Colon (tissue), 2 donors: ENCODE data around the gene PEAR1.

Source experiments
- FAIRE-seq: peaks from 2 replicates; lab custom pipeline; 2012; peaks lifted over from hg19 to GRCh38; lab: Jason Lieb, UNC
- donor health status: control.
- donor health status: control.

The PEAR1 gene

DNA sequence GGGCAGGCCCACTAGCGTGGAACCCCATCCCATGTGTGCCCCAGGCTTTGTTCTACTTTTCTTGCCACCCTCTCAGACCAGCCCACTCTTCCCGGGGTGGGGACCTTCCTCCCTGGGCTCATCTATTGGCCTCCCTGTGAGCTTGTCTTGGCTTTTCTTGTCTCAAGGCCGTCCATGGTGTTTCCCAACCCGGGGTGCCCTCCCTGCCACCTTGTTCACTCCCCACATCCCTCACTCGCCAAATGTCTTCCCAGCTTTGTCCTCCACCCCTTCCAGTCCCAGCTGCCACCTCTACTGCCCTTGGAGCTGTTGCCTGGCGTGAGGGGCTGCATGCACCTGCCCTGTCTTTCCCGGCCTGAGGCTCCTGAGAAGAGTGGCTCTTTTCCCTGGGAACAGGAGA lies 45.3 kb downstream of the PEAR1 start:
- no peak for FAIRE-seq

DNA sequence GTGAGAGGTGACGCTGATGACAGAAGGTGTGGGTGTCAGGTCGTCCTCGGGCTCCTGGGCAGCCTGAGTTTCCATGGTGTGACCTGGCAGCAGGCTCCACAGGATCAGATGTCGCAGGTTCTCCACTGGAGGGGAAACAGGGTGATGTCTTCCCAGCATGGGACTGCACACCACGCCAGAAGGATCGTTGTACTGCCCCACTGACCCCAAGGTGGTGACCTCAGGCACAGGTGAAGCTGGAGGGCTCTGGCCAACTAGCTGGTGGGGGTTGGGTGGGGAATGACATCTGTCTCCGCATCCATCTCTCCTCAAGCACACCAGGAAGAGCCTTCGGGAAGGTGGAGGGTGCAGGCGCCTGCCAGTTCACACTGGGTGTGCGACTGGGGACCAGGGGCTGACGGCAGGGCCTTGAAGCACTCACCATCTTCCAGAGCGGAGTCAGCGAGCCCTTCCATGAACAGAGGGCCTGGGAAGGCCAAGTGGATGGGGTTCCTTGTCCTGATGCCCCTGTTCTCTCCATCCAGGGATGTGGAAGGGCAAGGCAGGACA lies 46.3 kb downstream of the PEAR1 start:
- FAIRE-seq: no peak

DNA sequence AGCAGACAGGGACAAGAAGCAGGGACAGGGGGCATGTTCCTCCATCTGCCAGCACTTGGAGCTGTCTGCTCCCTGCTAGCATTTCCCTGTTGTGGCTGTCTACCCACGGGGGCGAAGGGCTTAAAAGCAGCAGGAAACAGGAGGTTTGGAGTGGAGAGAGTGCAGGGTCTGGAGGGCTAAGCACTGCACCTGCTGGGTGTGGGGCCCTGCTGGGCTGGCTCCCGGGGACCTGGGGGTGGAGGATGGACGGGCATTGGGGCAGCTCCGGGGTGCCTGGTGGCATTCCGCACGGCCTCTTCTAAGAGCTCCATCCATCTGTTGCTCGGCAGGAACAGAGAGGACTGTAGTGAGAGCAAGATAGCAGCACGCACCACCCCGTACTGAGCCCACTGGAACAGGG lies 48.2 kb downstream of the PEAR1 start:
- no peak for FAIRE-seq

DNA sequence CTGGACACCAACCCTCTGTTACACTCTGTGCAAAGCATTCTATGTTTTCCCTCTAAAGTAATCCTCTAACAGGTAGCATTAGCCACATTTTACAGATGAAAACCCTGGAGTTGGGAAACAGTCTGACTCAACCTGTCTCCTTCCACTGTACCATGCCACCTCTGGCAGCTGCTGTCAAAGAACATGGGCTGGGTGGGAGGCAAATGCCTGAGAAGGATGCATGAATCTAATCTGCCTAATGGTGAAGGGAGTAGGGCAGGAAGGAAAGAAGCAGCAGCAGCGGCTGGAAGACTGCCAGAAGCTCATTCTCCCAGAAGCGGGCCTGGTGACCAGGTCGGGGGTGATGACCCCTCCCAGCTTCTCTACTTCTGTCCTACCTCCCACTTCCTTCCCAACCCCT lies 48.7 kb downstream of the PEAR1 start:
- FAIRE-seq: no peak

DNA sequence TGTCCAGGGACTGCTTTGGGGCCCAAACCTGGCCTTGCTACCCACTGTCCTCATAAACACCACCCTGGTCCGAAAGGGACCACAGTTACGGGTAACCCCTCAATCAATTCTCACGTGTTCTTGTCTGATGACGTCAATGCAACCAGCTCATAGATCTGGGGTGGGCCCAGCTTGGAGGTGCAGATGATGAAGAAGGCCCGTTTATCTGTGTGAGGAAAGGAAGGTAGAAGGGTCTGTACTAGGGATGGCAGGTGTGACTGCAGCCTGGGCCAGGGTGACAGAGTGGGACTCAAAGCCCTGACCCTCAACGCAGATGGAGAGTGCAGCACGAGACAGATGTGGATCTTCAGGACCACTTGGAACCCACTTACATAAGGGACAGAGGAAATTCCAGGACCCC lies 49.1 kb downstream of the PEAR1 start:
- no peak for FAIRE-seq

DNA sequence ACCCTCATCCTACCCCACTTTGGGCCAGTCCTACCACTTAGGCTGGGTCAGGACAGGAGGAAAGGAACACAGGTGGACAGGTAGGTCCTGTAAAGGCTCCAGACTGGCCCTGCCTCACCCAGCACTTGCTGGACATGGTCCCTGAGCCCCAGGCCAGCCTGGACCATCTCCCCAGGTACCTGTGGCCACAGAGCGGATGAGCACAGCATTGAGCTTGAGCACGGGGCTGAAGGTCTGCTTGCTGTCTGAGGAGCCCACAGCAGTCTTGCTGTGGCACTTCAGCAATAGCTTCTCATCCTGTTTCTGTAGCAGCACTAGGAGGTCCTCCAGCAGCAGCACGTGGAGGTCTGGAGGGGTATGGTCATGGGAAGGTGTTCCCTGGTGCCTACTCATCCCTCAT lies 50.2 kb downstream of the PEAR1 start:
- FAIRE-seq: no peak

DNA sequence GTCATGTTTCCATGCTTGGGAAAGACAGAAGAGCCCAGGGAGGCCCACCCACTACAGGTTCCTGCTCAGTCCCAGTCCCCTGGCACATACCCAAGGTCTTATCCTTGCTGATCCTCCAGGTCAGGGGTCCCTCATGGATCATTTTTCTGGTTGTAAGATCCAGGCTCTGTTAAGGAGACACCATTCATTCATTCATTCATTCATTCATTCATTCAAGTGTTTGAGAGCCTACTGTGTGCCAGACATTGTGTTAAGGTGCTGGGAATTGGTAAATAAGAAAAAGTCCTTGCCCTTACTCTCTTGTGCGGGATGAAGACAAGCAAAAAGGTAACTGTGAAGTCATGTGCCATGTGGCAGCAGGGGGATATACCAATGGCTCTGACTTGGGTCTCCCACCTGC lies 50.8 kb downstream of the PEAR1 start:
- FAIRE-seq: no peak

DNA sequence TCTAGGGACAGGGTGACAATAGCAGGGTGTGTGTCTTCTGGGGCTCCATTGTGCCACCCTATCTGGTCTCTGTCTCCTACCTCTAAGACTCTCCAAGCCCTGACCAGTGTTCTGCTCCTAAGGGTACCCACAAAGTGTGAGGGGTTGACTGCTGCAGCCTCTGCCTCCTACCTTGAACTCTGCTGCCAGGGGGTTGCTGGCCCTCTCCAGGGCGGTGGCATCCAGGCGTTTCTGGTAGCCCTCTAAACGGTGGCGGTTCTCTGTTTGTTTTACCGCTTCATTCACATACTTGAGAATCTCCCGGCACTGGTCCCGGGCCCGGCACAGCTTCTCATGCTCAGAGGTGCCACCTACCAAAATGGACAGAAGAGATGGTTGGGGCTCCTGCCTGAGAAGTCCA lies 51.3 kb downstream of the PEAR1 start:
- FAIRE-seq: no peak

DNA sequence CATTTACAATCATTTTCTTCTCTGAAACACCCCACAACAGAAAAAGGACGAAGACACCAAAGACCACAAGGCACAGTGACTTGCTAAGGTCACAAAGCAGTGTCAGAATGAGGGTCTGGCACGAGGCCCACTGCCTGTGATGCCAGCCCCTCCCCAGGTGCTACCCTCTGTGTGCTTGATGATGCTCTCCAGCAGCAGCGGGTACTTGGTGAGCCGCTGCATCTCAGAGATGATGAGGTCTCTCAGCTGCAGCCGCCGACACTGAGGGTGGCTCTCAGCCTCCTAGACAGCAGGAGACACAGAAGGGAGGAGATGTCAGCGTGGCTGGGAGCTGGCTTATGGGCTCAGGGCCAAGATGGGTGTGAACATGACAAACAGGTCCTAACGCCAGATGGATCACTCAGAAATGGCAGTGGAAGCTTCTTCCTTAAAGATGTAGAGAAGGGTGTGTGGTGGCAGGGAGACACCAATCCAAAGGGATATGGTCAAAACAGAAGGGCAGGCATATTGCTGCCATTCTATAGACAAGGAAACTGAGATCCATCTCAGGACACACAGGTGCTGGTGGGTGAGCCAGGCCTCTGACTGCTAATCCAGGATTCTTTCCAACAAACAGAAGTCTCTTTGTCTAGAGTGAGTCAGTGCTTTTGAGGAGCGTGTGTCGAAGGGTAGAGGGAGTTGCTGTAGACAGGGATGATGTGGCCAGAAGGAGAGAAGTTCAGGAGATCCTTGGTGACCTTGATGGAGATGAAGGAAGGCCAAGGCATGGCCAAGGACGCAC lies 52.6 kb downstream of the PEAR1 start:
- no peak for FAIRE-seq

DNA sequence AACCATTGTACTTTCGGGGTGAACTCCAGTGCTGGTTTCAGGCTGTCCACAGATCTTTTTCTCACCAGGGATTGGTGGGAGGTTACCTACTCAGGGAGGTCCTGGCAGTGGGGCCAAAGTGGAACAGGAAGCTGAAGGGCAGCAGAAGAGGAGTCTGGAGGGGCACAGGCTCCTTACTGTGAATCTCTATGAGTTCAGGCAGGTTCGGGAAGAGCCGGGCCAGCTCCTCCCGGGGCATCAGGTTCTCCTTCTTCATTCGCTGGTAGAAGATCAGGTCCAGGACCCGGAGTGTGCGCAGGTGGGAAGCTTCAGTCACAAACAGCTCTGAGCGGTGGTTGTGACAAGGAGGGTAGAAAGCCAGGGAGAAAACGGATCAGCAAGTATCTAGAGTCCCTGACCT lies 53.6 kb downstream of the PEAR1 start:
- FAIRE-seq: no peak

DNA sequence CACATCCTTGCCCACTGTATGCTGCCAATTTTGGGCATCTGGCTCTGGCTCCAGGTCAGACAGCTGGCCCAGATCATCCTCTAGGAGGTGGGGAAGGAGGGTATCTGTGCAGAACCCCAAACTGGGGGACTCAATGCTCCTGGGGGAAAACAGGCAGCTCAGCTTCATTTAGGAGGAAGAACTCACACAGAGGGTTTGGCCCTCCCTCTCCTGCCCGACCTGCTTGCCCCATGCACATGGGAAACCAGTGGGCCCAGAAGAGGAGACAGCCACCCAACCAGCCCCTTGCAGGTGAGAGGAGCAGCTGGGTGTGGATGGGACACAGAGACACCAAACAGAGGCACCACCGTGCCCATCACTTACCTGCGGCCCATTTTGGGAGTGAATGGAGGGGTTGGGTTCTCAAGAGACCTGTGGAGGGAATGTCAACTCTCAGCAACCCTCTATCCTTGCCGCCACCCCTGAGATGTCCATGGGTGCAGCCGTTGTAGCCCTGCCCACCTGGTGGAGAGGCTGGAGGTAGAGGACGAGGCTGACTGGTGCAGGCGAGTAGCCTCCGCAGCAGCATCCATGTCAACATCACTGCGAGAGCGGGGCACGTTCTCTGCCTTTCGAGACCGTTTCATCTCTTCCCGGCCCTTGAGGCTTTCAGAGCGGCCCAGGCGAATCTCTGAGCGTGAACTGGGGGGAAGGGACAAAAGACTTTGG lies 54.5 kb downstream of the PEAR1 start:
- FAIRE-seq: no peak

DNA sequence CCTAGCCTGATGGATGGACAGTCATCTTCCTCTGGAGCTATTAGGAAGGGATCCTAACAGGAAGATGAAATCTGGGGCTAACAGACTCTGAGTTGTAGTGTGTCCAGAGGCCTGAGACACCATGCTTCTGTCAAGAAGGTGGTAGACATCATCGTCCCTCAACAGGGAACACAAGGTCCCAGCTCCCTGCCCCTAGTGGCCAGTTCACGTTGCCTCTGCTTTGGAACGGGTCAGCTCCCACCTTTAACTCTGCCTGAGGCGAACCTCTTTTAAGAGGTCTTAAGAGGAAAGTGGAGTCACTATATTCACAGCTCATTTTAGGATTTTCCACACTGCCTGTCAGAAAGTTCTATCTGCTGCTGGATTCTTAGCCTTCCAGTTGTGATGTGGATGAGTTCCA lies 55.2 kb downstream of the PEAR1 start:
- FAIRE-seq: no peak

DNA sequence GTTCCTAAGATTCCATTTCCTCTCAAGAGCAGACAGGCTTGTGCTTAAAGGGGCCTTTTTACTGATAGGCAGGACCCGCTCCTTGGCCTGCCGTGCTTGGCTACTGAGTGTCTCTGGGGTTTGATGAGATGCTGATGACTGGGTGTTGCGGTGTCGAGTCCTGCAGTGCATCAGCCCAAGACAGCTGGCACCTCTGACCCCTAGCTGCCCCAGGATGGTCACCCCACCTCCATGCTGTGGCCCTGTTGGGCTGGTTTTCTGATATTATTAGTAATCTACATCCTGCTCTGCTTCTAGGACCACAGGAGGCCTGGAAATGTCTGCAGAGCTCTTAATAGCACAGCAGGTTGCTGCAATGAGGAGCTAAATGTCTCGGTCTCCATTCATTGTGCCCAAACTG lies 55.6 kb downstream of the PEAR1 start:
- no peak for FAIRE-seq

DNA sequence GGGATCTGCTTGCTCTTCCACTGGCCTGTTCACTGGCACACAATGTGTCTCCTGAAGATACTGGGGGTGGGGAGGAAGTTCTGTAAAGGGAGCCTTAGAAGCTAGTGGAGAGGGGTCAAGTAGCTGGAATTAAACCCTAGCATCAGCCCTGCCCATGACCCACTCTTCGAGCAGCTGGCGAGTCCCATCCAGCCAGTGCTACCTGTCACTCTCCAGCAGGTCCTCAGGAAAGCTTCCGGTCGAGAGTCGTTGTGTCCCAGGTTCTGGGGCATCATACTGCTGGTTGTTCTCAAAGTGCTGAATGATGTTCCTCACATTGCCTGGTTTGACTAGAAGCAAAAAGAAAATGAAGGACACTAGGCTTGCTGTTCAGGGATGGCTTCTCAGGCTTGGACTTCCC lies 57.9 kb downstream of the PEAR1 start:
- no peak for FAIRE-seq

DNA sequence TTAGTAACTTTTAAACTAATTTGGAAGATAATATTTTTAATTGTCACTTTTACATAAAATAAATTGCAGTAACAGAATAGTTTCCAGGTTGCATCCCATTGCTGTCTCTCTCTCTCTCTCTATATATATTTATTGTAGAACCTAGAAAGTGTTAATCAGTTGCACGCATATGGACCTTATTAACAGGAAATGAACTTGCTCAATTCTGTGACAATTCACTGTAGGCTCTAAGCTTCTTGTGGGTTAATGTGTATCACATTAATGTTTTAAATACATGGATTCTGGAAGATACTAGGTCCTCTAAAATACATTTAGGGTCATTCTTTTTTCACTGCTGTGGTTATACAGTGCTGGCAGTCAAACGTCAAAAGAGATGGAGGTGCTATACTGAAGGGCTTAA lies 60.1 kb downstream of the PEAR1 start:
- no peak for FAIRE-seq

DNA sequence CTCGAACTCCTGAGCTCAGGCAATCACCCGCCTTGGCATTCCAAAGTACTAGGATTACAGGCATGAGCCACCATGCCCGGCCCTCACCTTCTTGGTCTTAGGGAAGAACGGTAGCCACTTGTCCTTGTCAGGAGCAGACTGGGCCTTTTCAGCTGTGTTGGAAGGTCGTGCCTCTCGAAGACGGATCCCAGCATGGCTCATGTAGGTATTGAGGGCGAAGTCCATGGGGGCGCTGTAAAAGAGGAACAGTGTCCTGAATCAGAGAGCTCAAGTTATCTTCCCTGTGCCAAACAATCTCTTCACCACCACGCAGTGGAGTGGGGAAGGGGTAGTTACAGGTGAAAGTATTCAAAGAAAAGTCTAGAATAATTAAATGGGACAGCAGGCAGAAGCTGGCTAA lies 62.8 kb downstream of the PEAR1 start:
- FAIRE-seq: no peak

DNA sequence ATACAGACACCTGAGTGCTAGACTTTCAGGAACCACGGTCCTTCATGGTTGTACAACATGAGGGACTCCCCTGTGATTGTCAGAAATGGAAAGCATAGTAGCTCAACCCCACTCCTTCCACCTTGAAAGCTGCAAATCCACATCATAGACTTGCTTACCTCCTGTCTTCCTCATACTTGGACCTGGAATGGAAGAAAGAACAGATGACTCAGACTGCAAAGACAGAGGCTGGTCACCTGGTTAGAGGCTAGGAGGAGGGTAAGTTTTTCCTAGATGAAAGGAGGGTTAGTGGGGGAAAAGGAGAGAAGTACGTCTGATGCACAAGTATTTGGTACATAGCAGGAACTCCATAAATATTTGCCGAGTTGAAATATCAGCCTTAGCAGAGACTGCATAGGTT lies 64.1 kb downstream of the PEAR1 start:
- no peak for FAIRE-seq

DNA sequence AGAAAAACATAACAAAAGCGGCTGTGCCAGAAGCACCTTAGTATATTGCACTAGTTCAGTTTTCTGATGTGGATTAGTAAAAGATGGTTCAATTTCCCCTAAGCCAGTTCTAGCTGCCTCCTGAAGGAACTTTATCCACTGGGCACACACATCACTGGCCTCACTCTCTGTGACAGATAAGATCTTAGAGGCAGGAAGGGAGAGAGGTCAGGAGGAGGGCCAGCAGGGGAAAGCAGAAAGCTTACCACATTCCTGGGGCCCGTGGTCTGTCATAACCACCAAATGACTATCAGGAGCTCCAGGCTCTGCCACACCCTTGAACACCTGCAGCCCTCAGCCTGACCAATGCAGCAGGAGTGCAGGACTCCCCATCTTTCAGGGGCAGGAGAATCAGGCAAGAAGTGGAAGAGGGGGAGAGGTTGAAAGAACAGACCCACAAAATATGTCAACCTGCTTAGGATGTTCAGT lies 64.8 kb downstream of the PEAR1 start:
- no peak for FAIRE-seq

DNA sequence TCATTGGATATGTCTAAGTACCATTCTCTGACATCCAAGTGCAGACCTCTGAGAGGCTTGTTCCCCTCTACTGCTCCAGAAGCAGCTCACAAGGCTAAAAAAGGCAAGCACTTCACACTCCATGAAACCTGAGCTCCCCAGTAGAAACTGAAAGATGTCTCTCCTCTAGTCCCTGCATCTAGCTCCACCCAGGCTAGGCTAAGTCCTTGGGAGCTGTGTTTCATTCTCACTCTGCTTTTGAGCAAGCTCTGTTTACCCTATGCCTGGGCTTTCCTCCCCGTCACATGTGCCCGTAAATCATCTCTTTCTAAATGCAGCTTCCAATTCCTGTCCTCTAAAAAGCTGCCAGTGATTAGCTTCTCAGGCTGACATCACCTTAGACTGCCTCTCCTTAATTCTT lies 65.9 kb downstream of the PEAR1 start:
- no peak for FAIRE-seq

DNA sequence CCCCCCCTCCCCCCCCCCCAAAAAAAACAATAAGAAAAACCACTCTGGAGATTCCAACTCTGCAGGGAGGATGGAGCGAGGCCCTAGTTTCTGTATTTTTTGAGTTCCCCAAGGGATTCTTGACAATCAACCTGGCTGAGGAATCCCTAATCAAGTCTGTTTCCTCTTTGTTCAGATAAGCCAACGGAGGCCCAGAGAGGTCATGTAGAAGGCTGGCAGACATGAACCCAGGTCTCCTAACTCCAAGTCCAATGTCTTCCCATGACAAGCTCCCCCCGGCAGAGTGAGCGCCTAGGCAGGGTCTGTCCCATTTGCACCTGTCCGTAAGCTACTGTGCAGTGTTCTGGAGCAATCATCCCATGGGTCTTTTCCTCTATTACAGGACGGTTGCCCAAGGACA lies 66.4 kb downstream of the PEAR1 start:
- no peak for FAIRE-seq

DNA sequence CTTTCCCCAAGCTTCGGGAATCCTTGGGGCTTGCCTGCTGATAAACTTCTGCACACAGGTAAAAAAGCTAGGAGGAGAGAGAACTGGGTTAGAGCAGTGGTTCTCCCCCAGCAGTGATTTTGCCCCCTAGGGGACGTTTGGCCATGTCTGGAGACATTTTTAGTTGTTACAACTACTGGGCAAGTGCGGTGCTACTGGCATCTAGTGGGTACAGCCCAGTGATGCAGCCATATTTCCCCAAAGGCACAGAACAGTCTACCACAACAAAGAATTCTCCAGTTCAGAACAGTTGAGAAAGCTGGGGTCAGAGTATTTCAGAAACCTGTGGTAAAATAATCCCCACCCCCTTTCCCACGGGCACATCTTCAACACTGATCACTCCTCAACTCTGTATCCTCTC lies 68.2 kb downstream of the PEAR1 start:
- FAIRE-seq: no peak

DNA sequence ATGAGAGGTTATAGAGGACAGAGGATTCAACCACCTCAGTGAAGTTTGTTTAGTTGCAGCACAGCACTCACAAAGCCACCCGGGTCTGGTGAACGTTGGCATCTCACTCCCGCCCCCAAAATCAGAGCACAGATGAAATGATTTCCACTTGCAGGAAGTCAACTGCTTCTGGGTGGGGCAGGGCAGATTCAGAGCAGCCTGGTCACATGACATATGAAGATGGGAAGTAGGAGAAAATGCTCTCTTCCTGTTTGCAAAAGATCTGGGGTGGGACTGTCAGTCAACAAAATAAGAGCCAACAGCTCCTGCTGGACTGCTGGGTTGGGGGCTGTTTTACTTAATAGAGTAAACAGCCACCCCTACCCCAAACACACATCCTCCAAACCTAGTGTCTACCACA lies 70.1 kb downstream of the PEAR1 start:
- no peak for FAIRE-seq

DNA sequence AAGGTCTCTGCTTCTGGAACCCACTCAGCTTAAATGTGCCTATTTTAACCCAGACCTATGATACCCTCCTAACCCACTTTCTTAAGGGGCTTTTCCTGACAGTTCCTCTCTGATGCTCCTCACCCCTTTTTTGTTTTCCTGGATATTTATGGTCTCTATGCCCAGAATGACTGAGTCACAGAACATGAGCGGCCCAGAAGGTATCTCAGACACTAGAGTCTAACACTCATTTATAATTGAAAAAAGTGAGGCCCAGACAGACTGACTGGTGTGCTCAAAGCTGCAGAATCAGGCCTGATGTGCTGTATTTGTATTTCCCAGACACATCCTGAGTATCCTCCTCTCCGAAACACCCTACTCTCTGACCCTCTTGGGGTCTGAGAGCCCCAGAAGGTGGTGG lies 70.9 kb downstream of the PEAR1 start:
- FAIRE-seq: no peak
